GM21390 (cell line): ENCODE data around the gene ARFGAP3.

ENCODE experiments used
- ATAC-seq: cut with Tn5 transposase; IDR thresholded peaks from one replicate; pipeline ENCODE4 v1.9.1; 2021; ENCODE audit not compliant: unreplicated experiment

ARFGAP3 gene

GRCh38 chr22:42884616-42885375 is 27.7 kb upstream of the ARFGAP3 start:
- ATAC-seq: no peak

- ATAC-seq: no peak
These were observed 26.9 kb upstream of the ARFGAP3 start for GRCh38 chr22:42883970-42884369.

DNA sequence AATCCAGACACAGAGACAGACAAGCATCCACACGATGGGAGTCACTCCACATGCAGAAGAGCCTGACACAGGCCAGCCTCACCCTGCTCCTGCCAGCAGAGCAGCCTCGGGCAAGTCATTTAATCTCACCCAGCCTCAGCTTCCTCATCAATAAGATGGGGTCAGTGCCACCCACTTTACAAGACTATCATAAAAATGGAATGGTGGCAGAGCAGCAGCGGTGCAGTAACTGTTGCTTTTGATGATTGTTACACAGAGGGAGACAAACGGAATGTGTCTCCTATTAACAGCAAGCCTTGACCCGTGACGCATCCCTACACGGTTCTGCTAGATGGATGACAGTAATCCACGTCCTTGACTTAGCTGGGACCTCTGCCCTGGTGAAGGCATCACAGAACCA is 26.0 kb upstream of the ARFGAP3 start:
- ATAC-seq: no peak

- ATAC-seq: no peak
These were observed 25.0 kb upstream of the ARFGAP3 start for GRCh38 chr22:42881982-42882656.

DNA sequence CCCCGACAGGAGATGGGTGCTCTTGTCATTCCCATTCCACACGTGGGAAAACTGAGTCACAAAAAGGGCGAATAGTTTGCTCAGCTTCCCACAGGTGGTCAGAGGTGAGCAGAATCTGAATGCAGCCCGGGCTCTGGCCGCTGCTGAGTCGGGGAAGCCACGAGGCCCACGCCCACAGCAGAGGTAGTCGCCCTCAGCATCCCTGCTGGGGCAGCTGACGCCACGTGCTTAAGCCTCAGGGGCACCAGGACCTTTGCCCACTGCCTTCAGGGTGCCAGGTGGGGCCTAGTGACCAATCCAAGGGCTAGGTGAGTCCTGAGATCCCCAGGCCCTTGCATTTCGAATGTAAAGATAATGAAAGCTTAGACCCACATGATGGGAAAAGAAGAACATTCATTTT is 24.2 kb upstream of the ARFGAP3 start:
- ATAC-seq: no peak

GRCh38 chr22:42880815-42881214 is 23.7 kb upstream of the ARFGAP3 start:
- no peak for ATAC-seq

- no peak for ATAC-seq
These were observed 22.4 kb upstream of the ARFGAP3 start for GRCh38 chr22:42879371-42880021.

DNA sequence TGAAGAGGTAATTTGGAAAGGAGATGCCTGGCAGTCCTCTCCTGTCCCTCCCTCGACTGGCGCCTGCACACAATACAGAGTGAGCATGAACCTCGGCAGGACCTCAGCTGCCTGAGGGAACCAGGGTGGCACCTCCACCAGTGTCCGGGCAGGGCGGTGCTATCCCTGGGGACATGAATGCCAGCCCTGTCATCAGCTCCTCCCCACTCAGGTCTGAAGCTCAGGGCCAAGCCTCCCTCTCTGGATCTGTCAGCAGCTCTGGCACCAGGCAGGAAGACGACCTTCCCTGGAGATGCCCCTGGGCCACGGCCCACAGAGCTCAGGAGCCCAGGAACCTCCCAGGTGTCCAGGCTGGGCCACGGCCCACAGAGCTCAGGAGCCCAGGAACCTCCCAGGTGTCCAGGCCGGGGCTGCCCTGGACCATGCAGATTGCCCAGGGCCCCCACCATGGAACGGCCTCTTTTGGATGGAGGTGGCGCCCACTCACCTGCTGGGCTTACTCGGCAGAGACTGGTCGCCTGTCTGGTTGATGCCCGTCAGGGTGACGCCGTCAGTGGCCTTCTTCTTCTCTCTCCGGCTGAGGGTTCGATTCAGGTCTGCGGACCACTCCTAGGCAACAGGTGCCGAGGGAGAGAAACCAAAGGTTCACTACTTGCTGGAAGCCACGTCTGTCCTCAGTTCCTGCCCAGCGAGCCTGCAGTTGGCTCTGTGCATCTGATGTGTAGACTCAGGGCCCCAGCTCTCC is 21.7 kb upstream of the ARFGAP3 start:
- no peak for ATAC-seq

GRCh38 chr22:42877597-42878340 is 20.7 kb upstream of the ARFGAP3 start:
- no peak for ATAC-seq

- no peak for ATAC-seq
These were observed 20.1 kb upstream of the ARFGAP3 start for GRCh38 chr22:42877158-42877557.

GRCh38 chr22:42876041-42876440 is 19.0 kb upstream of the ARFGAP3 start:
- no peak for ATAC-seq

- no peak for ATAC-seq
These were observed 16.9 kb upstream of the ARFGAP3 start for GRCh38 chr22:42874010-42874409.

DNA sequence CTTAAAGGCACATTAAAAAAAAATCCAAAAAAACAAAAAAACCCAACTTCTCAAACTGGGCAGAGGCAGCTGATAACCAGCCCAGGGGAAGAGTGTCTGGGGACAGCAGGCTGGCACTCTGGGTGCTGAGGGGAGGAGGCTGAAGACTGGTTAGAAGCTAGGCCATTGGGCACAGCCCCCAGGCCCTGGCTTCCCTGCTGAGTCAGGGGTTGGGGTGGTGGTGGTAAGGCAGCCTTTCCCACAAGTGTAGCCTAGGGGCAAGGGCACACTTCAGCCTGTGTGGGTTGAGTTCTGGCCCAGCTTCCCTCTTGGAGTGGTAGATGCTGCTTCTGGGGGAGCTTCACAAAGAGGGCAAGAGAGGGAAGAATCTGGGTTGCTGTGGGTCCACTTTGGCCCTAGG is 16.3 kb upstream of the ARFGAP3 start:
- ATAC-seq: no peak

DNA sequence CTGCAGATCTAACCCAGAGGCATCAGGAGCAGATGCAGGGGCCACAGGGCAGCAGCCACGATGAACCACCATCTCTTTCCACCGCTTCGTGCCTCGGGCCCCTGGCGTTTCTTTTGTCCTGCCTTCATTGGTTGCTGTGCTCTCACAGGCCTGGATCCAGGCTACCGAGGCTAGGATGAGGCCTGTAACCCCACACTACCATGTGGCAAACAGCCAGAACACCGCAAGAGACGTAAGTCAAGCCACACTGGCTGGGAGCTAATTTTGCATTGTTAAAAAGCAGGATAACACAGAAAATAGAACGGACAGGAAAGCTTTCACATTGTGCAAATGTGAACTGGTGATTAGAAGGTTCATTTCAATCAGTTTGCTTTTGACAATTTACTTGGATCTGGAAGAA is 15.7 kb upstream of the ARFGAP3 start:
- ATAC-seq: no peak

GRCh38 chr22:42871146-42872050 is 14.3 kb upstream of the ARFGAP3 start:
- ATAC-seq: no peak

- no peak for ATAC-seq
These were observed 12.9 kb upstream of the ARFGAP3 start for GRCh38 chr22:42869888-42870480.

DNA sequence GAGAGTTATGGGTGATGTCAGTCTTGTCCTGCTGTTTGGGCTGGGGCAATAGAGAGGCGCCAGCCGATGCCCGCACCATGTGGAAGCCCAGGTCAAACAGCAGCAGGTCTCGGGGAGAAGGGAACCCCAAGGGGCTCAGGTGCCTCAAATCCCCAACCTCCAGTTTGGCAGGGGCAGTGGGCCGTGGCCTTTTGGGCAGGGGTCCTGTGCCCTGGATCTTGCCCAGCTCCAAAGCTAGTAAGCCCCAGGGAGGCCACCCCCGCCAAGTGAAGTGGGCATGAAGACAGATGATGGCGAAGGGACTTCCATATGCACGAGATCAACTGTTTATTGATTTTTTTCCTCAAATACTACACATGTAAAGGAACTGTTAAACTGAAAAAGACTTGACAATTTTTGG is 12.4 kb upstream of the ARFGAP3 start:
- no peak for ATAC-seq

- ATAC-seq: no peak
These were observed 11.7 kb upstream of the ARFGAP3 start for GRCh38 chr22:42868751-42869251.

DNA sequence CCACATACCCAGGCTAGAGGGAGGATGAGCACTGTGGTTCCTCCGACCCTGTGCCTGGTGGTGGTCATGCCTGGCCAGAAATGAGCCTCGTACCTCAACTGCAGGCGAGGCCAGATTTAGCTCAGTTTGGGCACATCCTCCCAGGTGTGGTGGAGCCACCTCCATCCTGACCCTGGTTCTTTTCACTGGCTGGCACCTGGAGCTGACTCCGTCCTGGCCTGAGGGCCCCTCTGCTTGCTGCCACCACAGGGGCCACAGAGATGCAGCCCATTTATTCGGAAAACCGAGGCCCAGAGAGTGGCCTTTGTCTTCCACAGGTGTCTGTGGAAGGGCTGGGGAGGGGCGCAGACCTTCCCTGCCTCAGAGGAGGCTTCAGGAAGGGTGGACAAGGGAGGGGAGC is 9.0 kb upstream of the ARFGAP3 start:
- ATAC-seq: no peak
